HG03558 (cell line): Measurements from ENCODE around the gene PPP6R3.

Source experiments
- ATAC-seq: cut with Tn5 transposase; IDR thresholded peaks from one replicate; pipeline ENCODE4 v1.9.1; 2021; ENCODE audit warnings: moderate number of reproducible peaks; ENCODE audit not compliant: unreplicated experiment; ENCODE audit errors: extremely low read depth

The PPP6R3 gene

DNA sequence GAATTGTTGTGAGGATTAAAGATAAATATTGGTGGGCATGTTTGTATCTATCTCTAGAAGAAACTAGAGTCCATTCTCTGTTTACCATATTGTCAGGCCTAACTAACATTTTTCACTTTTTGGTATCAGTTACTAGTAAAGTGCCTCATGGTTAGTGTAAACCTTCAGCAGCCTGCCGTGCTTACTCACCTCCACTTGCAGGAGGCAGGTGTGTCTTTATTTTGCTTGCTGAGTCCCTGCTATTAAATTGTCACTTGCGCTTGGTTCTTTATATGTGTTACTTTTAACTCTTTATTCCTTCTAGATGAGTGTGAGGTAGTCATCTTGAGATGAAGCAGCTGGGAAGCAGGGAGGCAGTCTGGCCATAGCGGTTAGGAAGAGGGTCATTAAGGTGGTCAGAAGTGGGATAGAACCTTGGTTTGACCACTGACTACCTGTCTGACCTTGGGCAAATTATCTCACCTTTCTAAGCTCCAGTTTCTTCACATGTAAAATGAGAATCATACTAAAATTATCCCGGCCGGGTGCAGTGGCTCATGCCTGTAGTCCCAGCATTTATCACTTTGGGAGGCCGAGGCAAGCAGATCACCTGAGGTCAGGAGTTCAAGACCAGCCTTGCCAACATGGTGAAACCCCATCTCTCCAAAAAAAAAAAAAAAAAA, 21.2 kb downstream of the PPP6R3 start:
- ATAC-seq = no peak

DNA sequence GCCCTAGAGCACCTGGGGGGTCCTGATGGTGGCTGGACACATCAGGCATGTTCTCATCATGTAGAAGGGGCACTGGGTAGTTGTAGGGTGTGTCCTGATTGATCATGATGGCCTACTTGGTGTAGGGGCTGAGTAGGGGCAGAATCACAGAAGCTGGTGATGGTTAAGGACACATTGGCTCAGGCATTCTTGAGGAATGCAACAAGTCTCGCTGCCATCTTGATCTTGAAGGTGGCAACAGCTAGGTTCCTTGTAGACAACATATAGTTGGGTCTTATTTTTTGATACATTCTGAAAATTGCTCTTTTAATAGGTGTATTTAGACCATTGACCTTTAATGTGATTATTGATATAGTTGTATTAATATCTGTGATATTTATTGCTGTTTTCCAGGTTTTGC, 28.1 kb downstream of the PPP6R3 start:
- no peak for ATAC-seq

DNA sequence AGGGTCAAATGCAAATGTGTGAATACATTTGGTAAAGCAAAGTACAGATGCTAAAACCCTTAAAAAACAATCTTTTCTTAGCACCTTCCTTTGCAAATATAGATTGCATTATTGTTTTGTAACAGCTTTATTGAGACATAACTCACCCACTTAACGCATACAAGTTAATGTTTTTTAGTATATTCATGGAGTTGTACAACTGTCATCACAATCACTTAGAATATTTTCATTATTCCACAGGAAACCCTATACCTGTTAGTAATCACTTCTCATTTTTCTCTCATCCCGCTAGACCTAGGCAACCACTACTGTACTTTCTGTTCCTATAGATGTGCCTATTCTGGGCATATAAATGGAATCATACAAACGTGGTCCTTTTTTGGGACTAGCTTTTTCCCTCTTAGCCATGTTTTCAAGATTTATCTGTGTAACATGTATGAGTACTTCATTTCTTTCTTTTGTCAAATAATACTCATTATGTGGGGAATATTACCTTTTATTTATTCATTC, 34.7 kb downstream of the PPP6R3 start:
- ATAC-seq = no peak

DNA sequence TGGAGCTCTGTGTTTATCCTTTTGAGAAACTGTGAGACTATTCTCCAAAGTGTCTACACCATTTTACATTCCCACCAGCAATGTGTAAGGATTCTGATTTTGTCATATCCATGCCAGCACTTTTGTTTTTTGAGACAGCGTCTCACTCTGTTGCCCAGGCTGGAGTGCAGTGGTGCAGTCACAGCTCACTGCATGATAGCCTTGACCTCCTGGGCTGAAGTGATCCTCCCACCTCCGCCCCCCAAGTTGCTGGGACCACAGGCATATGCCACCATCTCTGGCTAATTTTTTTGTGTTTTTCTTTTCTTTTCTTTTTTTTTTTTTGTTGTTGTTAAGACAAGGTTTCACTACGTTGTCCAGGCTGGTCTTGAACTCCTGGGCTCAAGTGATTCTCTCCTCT, 35.3 kb downstream of the PPP6R3 start:
- ATAC-seq = no peak

DNA sequence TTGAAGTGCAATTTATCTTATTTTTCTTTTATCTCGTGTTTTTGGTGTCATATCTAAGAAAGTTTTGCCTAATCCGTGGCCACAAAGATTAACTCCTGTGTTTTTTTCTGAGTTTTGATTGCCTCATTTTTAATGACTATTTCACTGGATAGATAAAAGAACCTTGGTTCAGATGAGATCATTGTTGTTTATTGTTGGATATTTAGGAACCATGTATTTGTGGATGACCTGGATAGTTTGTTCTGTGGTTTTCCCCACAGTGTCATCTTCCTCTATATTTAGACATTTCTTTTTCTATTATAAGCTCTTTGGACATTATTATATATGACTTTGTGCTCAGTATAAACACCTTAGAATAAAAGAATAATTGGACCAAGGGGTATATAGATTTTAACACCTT, 37.2 kb downstream of the PPP6R3 start:
- ATAC-seq = no peak

DNA sequence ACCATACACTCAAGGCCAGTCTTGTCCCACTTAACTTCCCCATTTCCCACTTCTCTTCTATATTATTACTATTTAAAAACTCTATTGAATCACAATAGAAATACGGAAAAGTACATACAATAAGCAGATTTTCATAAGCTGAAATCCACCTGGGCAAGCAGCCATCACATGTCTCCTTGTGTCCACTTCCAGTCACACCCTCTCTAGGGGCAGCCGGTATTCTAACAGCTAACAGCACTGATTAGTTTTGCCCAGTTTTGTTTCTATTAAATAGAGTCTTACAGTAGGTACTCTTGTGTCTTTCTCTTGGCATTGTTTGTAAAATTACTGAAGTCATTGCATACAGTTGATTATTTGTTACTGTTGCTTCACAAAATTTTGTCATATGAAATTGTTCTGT, 37.8 kb downstream of the PPP6R3 start:
- ATAC-seq = no peak

DNA sequence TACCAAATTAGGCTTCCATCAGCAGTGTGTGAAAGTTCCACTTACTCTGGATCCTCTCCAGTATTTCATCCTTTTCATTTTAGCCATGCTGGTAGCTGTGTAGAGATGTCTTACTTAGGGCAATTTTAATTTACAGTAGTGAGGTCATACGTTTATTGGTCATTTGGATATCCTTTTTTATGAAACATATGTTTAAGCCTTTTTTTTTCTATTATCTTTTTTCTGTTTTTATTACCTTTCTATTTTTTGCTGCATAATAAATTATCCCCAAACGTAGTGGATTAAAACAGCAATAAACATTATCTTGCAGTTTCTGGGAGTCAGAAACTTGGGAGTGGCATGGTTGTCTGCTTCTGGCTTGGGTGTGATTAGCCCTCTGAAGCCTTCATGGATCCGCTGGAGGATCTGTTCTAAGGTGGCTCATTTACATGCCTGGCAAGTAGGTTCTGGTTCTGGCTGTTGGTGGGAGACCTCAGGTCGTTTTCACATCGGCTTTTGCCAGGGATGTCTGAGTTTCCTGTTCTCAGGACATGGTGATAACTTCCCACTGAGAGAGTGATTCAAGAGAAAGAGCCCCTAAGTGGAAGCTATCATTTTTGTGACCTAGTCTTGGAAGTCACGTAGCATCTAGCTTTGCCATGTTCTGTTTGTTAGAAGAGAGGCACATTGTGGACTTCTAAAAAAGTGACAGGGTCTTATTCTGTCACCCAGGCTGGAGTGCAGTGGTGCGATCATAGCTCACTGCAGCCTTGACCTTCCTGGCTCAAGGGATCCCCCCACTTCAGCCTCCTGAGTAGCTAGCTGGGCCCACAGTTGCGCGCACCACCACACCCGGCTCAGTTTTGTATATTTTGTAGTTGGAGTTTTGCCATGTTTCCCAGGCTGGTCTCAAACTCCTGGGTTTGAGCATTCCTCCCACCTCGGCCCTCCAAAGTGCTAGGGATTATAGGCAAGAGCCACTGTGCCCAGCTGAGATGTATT, 38.6 kb downstream of the PPP6R3 start:
- no peak for ATAC-seq

DNA sequence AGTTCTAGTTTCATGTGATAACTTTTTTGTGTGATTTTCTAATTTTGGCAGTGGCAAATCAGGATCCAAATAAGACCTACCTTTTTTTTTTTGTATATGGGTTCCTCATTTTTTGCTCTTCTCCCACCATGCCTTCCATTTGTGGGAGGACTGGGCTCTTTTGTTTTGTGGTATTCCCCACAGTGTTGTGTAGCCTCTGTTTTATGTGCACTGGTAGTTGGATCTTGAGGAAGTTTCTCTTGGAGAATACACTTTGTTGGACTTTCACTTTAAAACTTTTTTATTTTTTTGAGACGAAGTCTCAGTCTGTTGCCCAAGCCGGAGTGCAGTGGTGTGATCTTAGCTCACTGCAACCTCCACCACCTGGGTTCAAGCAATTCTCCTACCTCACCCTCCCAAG, 39.7 kb downstream of the PPP6R3 start:
- ATAC-seq = no peak

DNA sequence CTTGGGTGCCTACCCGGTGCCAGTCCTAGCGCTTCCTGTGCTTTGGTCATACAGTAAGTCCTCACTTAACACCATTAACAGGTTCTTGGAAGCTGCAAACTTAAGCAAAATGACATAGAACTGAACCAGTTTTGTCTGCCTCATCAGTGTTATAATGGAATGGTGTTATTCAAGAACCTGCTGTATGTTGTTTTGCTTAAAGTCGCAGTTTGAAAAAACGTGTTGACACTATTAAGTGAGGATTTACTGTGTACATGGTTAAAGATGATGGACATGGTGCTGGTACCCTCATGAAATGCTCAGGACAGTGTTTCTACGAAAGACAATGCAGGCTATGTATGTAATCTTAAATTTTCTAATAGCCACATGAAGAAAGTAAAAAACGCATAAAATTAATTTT, 41.3 kb downstream of the PPP6R3 start:
- no peak for ATAC-seq

DNA sequence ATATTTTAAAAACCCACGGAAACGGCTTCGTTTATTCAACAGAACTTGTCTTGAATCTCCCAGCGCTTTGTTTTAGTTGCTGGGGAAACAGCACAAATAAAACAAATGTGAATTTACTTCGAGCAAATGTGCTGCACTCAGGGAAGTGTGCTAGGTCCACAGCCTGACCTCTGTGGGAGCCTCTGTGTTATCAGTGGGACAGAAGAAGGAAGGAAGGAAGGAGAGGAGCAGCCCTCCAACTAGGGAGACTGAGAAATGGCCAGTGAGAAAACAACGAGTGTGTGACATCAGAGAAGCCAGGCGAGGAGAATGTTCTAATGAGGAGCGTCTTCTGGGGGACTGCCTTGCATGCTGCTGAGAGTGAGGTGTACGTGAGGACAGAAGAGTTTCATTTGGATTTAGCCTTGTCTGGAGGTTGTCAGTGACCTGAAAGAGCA, 42.7 kb downstream of the PPP6R3 start:
- no peak for ATAC-seq

DNA sequence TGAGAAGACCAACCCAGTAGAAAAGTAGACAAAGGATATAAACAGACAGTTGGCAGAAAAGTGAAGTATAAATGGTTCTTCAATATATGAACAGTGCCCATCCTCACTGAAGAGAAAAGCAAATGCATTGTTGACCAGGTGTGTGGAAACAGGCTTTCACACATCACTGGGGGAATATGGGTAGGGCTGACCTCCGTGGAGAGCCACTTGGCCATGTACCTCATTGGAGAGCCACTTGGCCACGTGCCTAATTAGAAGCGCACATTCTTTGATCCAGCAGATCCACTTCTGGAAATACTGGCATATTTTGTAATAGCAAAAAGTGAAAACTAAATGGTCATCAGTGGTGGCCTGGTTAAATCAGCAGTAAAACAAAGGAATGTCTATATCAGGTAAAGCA, 43.2 kb downstream of the PPP6R3 start:
- no peak for ATAC-seq

DNA sequence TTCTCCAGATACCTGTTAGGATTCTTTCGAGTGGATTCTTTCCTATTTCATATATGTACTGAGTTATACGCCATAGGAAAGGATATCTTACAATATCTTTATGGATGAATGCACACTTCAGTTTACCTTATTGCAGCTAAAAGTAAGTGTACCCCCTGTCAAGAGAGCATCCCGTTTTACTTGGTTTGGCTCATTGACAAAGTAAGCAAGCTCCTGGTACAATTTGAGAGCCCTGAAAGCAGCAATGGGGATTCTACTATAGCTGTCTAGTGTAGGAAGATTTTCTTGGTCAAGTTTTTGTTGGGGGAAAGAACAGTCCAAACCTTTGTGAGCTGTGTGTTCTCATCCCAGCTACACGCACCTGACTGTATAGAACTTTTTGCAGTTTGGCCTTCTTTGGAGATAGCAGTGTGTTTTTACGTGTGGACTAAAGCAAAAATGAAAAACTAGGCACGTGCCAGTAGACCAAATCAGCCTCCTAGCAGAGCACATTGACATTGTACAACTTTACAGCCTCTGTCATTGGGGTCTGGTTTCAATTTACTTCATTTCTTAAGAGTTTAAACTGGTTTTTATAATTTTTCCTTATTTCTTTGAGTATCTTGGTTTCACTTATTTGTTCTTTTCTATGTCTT, 44.0 kb downstream of the PPP6R3 start:
- ATAC-seq = no peak

DNA sequence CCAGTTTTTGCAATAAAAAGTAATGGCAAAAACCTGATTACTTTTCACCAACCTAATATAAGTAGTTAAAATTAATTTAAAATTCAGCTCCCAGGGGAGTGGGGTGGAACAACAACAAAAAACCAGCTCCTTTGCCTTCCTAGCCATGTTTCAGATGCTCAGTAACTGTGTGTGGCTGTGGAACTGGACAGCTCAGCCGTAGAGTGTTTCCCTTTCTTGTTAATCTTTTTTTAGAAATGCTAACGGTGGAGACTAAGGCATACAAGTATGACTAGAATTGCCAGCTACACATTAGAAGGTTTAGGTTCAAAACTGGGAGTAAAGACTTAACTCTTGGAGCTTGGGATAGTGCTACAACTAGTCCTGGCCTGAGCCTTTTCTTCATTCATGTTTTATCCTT, 45.0 kb downstream of the PPP6R3 start:
- no peak for ATAC-seq

DNA sequence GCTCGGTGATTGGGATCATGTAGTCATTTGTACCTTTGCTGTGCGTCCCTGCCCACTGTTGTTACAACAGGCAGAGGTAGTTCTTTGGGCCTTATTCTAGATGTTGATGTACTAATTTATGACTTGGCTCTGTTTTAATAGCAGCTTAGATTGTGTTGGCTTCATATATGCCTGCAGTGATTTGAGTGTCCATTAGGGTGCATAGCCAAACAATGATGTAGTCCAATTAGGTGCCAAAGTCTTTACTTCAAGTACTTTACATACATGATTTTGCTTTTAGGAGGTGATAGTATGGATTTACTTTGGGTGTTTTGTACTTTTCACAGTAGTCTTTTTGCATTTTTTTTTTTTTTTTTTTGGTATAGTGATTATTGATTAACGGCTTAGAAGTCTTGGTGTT, 46.4 kb downstream of the PPP6R3 start:
- ATAC-seq = no peak

DNA sequence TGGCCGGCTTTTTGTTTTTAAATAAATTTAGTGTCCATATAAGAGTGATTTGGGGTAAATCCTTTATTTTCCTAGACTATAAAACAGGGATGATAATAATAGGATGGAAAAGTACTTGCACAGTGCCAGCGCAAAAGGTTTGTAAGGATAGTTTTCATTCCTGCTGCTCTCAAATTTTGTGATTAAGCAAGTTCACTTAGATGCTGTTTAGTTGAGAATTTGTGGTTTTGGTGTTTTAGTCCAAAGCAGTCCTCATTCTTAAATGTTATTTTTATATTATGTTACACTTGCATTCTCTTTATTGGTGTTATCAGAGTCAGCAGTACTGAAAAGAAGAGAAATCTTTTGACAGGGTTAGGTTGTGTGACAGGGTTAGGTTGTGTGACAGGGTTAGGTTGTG, 47.9 kb downstream of the PPP6R3 start:
- no peak for ATAC-seq

DNA sequence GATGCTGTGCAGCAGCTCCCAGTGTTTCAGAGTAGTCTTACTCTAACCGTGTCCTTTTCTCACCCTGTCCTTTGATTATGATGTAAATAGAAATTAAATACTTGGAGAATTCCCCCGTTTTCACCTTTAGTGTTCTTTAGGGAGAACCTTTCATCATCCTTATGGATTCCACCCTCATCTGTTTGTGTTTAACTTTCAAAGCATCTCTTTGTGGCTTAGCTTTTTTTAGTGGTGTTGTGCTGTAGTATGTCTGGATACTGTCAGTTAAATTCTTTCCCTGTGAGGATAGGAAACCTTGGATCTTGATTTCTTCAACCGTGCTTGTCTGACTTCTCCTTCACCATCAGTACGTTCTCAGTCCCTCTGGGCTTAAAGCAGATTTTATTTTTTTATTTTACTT, 48.5 kb downstream of the PPP6R3 start:
- no peak for ATAC-seq

DNA sequence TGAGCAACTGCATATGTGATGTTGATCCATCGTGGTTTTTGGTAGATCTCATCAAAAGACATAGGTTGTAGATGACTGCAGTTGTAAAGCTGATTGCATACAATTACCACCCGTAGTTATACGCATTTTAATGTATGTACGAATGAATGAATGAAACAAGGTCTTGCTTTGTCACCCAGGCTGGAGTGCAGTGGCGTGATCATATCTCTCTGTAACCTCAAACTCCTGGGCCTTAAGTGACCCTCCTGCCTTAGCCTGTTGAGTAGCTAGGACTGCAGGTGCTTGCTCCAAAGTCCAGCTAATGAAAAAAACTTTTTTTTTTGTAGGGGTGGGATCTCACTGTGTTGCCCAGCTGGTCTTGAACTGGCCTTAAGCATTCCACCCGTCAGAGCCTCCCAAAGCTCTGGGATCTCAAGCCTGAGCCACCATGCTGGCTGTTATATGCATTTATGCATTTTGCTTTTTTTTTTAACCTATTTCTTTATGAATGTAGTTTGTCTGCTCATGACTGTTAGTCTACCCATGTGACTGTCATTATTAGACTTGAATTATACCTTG, 53.5 kb downstream of the PPP6R3 start:
- ATAC-seq = no peak

DNA sequence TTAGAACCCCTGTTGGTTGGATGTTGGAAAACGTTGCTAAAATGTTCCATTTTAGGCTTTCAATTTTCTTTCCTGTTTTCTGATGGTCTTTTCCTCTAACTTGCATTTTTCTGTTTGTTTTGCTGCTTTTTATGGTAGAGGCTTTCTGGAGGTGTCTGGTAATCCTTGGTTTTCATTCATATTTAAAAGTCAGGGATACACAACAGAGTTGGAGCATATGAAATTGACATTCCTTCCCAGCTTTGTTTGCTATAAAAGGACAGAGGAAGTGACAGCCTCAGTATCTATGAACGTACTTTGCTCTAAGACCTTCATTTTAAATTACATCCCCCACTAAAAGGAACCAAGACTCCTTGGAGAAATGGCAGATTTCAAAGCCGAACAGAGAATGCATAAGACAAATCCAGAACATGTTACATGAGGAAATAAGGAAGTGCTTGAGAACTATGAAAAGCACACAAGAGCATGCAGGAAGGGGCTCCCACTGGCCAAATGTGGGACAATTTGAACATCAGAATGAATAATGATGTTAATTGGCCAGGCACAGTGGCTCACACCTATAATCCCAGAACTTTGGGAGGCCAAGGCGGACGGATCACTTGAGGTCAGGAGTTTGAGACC, 56.7 kb downstream of the PPP6R3 start:
- no peak for ATAC-seq

DNA sequence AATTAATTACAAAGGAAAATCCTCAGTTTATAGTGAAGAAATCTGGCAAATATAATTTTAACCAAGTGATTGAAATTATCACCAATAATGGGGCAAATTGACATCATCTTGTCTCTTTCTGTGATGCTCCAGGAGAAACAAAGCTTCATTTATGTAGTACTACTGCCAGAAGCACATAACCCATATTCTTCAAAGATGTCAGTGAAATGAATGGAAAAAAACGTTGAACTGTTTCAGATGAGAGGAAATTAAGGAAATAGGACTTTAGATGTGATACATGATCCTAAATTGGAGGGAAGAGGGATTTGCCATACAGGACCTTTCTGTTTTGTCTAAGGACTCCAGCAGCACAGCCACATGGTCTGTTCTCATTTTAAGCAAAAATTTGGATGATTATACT, 57.6 kb downstream of the PPP6R3 start:
- no peak for ATAC-seq

DNA sequence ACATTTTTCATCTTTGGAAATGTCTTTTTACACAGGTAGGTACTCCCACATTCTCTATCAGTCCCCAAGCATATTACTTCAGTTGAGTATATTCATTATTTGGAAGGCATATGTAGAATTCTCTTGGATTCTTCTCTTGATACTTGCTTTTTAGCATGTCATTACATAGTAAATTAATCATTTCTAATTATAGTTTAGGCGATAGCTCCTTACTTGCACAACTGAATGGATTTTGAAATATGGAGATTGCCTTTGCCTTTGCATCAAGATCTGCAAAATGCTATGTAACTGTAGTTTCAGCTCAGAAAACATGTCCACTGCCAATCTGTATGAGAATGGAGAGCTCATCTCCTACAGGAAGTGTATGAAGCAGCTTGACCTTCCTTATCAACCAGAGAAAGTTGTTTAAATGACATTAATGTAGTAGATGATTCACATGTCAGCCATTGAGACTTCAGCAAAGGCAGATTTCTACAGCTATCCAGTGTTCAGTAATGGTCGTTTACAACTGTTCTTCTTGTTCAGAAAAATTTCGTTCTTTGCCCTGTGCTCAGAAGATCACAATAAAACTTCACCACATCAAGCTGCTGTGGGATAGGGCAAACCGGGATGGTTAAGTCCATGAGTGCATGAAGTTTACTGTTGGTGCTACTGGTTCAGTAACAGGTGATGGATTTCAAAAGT, 61.6 kb downstream of the PPP6R3 start:
- no peak for ATAC-seq
